T-helper 2 cell (primary cell): Measurements from ENCODE around the gene CD300A.

ENCODE experiments used
- DNase-seq, 5 experiments: peaks; one replicate each; pipeline versions ENCODE4 v3.0.0 to v3.0.0-alpha.2; 2012 to 2022

Gene CD300A

DNA sequence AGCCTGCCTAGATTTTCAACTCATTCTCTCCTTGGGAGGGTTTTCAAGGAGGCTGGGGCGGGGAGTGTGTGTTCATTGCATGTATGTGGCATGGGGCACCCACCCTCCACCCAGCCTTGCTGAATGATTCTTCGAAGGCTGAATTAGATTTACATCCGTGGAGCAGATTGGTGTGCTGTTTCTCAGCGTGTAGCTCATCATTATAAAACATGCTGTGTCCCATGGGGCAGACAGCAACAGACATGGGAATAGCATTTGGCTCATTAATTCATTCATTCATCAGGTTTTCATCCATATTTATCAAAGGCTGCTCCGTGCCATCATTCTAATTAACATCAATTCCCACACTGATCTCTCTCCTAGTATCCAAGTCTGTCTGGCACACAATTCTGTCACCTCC, 10.6 kb upstream of the CD300A start:
- DNase-seq: no peak

DNA sequence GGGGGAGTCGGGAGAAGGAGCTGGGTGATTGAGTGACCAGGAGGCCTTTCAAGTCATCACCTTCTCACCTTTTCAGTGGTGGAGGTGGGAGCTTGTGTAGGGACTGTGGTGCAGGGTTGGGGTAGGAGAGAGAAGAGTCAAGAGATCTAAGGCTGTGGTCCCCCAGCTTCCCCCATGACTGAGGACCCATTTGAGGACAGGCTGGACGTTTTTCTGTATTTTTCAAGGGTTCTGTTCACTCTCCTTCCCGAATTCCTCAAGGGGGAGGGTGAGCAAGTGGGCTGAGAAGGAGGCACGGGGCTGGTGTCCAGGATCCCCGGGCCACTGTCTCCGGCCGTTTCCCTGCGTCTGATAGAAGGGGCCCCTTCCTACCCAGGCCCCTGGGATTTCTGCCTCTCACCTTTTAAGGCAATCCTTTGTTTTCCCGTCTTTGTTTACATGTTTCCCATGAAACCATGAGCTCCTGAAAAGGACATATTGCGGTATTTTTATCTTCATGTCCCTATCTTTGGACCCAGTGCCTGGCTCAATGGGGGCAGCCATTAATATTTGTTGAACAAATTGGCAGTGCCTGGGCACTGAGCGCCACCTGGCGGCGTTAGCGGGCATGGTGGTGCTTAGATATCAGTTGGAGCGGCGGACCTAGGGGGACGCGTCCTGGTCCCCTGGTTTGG, 9.2 kb upstream of the CD300A start:
- peak; percentile 29 to 61 (median 59) for DNase-seq

DNA sequence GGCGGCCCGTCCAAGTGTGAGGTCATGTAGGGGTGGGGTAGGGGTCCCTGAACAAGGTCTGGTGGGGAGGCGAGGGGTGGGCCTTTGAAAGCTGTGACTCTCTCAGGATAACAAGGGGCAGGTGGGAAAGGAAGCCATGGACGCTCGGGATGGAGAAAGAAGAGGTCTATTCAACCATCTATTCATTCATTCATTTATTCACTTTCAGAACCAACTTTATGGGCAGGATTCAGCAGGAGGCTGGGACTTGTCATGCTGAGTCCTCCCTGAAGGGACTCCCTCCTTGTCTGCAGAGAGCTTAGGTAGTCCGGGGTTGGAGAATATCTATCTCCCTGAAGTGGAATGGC, 8.6 kb upstream of the CD300A start:
- no peak for DNase-seq

DNA sequence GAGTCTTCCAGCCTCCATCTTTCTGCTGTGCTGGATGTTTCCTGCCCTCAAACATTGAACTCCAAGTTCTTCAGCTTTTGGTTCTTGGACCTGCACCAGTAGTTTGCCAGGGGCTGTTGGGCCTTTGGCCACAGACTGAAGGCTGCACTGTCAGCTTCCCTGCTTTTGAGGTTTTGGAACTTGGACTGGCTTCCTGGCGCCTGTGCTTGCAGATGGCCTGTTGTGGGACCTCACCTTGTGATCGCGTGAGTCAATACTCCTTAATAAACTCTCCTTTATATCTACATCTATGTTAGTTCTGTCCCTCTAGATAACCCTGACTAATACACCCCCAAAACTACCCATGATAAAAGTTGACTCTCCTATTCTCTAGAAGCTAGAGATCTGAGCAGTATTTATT, 7.6 kb upstream of the CD300A start:
- no peak for DNase-seq

DNA sequence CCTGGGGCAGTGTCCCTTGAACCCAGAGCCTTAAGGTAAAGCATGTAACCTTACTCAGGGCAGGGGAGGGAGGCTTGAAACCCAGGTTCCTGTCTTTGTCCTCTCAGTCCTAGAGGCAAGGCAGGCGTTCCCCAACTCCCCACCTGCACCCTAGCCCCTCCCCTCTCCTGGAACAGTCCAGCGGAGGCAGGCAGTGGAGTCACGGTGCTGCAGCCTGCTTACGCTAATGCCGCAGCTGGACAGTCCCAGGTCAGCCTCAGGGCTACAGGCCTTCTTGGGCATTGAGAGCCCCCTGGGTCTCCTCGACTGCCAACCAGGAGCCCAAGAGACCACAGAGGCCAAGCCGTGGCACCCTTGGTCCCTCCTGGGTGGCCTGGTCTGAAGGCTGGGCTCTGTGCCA, 6.8 kb upstream of the CD300A start:
- no peak for DNase-seq

DNA sequence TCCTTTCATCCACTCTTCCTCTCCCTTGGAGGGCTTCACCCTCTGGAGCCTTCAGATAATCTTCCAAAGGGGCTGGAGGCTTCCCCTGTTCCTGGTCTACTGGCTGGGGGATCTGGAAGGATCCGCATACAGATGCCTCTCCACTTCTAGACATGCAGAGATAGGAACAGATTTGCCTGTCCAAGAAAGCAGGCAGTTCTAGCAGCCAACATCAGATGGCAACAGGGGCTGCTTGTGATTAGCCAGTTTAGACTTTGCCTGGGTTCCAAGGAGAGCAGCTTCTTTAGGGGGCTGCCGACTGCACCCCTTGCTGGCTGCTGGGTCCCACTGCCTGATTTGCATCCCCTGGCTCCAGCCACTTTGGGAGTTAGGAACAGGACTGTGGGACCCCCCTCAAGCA, 6.2 kb upstream of the CD300A start:
- no peak for DNase-seq

DNA sequence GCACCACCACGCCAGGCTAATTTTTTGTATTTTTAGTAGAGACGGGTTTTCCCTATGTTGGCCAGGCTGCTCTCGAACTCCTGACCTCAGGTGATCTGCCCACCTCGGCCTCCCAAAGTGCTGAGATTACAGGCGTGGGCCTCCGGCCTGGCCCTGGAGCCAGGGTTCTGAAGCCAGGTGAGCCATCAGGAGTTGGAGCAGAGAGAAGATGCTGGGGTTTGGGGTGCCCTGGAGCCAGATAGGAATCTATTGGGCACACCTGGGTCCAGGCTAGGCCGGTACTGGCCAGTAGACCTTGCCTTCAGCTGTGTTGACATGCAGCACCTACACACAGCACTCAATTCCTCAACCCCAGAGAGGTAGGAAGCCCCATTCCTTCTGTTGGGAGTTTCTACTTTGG, 5.4 kb upstream of the CD300A start:
- no peak for DNase-seq

DNA sequence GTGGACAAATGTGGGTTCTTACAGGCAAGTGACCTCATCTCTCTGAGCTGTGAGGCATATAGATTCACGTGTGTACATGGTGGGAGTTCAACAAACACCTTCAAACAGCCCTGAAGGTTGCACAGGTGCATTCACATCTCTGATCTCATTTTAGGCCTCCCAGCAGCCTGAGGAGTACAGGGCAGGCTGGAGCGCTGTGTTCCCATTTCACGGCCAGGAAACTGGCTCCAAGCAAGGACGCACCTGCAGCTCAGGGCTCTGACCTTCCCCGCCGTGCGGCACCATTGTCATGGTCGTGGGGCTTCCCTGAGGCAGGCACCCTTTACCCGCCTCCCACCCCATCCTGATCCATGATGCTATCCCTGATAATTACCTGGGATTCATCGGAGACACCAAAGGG, 4.8 kb upstream of the CD300A start:
- DNase-seq: no peak

DNA sequence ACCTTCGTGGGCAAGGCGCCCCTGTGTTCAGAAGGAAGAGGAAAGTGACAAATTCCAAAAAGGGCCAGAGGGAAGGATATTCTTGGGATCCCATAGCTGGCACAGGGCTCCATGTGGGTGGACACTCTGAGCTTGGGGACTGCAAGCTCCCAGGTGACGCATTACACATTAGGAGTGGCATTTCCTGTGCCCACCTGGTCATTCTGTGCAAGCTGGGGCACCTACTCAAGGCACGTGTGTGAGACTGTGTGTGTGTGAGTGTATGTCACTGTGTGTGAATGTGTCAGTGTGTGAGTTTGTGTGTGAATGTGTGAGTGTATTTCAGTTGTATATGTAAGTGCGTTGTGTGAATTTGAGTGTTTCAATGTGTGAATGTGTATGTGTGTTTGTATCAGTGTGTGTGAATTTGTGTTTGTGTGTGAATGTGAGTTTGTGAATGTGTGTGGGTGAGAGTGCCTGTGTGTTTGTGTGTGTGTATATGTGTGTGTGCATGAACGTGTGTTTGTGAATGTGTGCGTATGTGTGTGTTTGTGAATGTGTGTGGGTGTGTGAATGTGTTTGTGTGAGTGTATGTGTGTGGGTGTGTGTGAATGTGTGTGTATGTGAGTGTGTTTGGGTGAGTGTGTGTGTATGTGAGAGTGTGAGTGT, 1.6 kb upstream of the CD300A start:
- DNase-seq: peak in 1 of 5 experiments; percentile 35

DNA sequence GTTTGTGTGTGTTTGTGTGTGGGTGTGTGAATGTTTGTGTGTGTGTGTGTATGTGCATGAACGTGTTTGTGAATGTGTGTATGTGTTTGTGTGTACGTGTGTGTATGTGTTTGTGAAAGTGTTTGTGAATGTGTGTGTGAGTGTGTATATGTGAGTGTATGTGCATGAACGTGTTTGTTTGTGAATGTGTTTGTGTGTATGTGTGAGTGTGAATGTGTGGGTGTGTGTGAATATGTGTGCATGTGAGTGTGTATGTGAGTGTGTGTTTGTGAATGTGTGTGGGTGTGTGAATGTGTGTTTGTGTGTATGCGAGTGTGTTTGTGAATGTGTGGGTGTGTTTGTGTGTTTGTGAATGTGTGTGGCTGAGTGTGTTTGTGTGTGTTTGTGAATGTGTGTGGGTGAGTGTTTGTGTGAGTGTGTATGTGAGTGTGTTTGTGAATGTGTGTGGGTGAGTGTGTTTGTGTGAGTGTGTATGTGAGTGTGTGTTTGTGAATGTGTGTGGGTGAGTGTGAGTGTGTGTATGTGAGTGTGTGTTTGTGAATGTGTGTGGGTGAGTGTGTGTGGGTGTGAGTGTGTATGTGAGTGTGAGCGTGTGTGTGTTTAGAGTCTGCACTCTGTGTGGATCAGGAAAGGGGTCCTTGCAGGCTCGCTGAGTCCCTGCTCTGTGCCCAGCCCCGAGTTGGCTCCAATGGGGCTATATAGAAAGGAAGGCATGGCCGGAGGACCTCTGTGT, 890 bp upstream of the CD300A start:
- peak in 1 of 5 experiments; percentile 23 for DNase-seq

DNA sequence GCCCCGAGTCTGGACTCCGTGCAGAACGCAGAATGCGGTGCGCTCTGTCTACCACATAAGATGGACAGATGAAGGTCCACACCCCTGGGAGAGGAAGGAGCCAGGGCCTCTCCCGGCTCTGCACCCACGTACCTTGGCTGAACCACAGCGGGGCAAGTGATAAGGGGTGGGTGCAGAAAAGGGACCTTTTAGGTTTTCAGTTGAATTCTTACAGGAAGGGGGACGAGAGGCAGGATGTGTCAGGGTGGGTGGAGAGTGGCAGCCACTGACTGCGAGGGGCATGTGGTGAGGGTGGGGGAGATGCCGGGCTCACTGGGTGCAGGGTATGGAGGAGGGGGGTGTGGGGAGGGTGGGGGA, 372 bp downstream of the CD300A start:
- DNase-seq: peak in 1 of 5 experiments; percentile 56

DNA sequence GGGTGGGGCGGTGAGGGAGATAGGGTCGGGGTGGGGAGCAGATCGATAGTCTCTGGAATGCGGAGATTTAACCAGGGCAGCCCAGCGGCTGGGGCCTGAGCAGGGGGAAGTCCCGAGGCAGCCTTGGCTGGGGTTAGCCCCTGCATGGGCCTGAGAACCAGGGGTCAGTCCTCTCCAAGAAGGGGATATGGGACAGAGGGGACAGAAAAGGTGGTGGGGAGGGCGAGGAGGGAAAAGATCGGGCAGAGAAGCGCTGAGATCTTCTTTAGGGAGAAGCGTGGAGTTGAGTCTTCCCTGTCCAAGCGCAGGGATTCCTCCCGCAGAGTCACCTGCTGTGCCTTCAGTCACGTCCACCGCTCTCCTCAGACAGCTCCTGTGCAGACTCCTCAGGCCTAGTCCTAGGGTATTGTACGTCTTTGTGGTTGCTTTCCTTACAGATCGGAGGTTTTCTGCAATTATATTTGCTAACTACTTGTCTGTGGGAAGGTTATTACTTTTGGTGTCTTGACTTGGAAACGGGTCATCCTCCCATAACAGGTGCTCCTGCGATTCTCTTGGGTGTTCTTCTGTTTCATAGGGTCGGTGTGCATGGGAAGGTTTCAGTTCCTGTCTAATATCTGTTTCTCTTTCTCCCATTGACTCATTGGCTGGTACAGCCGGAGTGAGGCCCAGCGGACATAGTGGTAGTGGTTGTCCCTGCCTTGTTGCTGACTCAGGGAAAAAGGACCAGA, 952 bp downstream of the CD300A start:
- peak in 1 of 5 experiments; percentile 47 for DNase-seq

DNA sequence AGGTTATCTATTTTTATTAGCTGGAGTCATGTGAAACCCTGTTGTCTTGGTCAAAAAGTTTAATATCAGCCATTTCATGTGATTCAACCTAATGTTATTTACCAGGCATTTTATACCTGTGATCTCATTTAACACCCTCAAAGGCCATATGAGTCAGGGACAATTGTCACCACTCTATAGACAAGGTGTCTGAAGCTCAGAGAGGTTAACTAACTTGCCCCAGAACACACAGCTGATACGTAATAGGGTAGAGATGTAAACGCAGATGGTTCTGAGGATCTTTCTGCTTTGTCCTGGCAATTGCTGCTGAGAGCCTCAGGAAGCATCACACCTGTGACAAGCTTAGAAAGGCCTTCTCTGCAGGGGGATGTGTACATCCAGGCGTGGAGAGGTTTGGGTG, 4.9 kb downstream of the CD300A start:
- no peak for DNase-seq

DNA sequence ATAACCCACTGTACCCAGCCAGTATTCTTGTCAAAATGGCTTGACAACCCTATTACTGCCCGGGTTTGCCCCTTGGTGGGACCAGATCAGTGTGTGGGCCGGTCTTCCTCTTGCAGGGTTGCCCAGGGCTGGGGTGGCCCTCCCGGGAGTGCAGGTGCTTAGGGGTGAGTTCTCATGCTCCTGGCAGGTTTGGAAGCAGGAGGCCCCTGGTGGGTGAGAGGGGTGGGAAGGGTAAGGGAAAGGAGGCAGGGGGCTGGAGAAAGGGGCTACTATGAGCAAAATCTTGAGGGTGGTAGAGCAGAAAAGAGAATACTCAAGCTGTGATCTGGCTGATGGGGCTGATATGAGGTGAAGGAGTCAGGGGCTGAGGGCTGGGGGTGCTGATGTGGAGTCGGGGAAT, 6.5 kb downstream of the CD300A start:
- DNase-seq: no peak

DNA sequence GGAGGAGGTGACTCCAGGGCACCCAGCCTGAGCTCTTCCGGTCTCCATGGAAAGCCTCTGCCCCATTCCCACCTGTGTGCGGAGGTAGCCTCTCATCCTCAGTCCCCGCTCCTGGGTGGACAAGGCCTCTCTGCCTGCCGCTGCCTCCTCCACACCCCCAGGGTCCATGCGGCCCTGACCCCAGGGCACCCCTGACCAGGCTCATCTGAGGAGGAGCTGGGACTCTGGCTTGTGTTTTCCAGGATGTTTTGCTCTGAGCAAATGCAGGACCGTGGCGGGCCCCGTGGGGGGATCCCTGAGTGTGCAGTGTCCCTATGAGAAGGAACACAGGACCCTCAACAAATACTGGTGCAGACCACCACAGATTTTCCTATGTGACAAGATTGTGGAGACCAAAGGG, 6.9 kb downstream of the CD300A start:
- DNase-seq: no peak

DNA sequence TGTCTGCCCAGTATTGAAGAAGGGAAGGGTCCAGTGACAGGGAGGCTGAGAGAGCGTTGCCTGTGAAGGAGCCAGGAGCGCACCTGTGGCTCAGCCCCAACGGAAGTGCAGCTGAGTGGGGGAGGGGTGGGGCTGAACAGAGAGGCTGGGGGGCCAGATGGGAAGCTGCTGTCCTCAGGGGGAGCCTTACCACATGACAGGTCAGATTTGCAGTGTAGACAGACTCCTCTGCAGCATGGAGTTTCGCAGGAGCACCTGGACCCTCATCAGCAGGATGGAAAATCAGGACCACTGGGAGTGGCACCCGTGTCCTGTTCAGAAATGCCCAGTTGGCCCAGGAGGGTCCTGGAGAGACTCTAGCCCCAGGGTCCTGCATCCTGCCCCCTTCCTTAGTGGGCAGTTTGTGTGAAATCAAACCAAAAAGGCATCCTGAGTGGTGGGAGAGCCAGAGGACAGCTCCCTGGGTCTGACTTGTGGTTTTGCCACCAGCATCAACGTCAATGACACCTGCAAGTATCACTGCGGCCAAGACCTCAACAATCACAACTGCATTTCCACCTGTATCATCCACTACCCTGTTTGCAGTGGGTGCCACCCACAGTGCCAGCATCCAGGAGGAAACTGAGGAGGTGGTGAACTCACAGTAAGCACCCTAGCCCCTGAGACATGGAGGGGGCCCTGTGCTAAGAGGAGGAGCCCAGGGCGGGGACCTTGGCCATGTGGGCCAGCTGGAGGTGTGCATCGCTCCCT, 7.8 kb downstream of the CD300A start:
- peak in 2 of 5 experiments; percentile 65 to 78 for DNase-seq

DNA sequence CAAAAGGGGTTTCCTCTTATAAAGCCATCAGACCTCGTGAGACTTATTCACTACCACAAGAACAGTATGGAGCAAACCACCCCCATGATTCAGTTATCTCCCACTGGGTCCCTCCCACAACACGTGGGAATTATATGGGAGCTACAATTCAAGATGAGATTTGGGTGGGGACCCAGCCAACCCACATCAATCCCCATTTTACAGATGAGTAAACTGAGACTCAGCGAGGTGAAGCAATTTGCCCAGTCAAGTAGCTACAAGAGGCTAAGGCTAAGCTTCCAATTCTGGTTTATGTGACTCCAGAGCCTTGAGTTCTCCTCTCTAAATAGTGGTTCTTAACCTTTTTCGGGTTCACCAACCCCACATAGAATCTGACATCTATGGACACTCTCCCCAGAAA, 8.8 kb downstream of the CD300A start:
- no peak for DNase-seq

DNA sequence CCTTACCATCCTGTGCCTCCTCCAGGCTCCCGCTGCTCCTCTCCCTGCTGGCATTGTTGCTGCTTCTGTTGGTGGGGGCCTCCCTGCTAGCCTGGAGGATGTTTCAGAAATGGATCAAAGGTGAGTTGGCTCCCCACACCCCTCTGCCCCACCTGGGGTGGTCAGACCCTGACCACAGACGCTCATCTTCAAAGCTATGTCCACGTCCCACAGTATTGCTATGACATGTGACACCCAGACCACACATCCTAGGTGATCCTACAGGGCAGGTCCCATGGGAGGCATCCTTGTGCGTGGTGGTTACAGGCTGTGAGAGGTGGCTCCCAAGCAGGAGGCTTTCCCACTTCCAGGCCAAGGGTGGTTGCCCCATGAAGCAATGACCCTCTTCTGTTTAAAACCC, 11.0 kb downstream of the CD300A start:
- no peak for DNase-seq

DNA sequence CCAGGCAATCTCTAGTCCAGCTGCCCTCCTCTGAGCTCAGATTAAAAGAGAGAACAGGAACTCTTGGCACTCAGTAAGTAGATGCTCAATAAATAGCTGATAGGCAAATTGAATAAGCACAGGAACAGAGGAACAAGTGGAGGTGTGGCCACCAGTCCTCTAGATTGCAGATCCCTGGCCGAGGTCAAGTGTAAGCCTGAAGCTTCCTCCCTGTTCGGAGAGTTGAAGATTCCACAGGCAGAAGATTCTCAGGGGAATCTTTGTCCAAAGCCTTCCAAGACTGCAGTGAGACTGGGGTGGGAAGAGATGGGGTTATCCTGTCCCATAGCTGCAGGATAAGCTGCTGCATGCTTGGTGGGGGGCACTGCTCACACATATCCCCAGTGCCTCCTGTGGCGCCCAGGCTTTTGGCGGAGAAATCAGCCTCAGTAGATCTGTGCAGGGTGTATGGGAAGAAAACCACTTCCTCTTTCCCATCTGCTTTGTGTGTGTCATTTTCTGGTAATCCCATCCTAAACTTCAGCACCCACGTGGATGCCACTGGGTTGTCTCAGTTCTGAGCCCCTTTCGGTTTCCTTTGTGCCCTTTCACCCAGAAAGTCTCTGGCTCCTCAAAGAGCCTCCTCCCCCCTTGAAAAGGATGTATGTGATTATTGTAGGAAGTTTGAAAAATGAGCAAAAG, 12.1 kb downstream of the CD300A start:
- DNase-seq: peak in 2 of 5 experiments; percentile 59 to 84

DNA sequence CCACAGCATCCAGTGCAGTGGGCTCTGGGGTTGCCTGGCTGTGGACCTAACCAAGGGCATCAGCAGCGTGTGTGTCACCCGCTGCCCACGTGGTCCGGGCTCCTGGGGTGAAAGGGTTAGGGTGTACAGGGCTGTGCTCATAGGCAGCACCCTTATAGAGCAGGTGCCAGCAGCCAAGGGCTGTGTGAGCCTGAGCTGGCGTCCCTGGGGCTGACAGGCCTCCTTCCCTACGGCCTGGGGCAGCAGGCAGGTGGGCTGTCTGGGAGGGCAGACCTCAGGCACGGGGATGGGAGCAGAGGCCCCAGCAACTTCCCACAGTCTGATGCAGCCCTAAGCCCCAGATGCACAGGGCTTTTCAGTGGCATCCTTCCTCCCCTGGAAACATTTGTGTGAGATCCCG, 13.9 kb downstream of the CD300A start:
- no peak for DNase-seq

DNA sequence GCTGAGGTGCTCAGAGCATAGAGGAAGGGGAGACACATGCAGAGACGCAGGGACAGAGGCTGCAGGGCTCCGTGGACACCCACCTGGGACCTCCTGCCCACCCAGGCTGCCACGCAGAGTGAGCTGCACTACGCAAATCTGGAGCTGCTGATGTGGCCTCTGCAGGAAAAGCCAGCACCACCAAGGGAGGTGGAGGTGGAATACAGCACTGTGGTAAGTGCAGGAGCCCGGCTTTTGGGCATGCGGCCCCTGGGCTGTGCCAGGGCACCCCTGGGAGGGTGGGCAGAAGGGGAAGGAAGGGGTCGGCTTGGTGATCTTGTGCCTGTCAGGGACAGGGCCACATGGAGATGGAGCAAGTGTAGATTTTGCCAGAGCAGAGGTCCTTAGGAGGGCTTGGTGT, 15.2 kb downstream of the CD300A start:
- no peak for DNase-seq

DNA sequence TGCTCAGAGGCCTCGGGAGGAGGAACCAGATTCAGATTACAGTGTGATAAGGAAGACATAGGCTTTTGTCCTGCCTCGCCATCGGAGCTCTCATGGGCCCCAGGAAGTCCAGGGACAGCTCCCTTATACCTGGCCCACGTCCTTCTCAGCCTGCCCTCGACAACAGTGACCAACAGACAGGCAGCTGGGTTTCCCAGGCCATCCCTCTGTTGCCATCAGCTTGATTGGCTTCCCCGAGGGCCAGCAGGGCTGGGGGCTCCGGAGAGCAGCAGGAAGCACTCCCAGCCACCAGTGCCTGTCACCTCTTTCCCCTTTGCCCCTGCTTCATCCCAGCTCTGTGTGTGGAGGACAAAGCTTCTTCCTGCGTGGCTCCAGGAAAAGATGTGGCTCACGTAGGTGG, 17.6 kb downstream of the CD300A start:
- DNase-seq: no peak
